GM18907 (cell line): ENCODE results near the gene TRIM71.
"Not testable (repeated sequence)": the region's sequence is repeated elsewhere in the genome, so short reads cannot be mapped to it uniquely, and the experiment has no call there.

Experiments used
- ATAC-seq: cut with Tn5 transposase; IDR thresholded peaks from one replicate; pipeline ENCODE4 v1.9.1; 2021; ENCODE audit warnings: mild to moderate bottlenecking, moderate library complexity; ENCODE audit not compliant: unreplicated experiment

Gene TRIM71

GRCh38 chr3:32817558-32818228 lies at the start of gene TRIM71:
Gene TRIM71 (plus strand): TSS chr3:32817997. CDS start chr3:32818081, 84 bp downstream.
- ATAC-seq, result no peak

- no peak for ATAC-seq
Measured at GRCh38 chr3:32778389-32778788, 39.4 kb upstream of the TRIM71 start.

GRCh38 chr3:32780071-32780734 lies 37.6 kb upstream of the TRIM71 start:
- no peak for ATAC-seq

- ATAC-seq, result peak; percentile 44
Measured at GRCh38 chr3:32780735-32781210, 37.0 kb upstream of the TRIM71 start.

GRCh38 chr3:32781211-32781968 lies 36.4 kb upstream of the TRIM71 start:
- peak; percentile 95 for ATAC-seq

- ATAC-seq, result not testable (repeated sequence)
Measured at GRCh38 chr3:32781969-32782270, 35.9 kb upstream of the TRIM71 start.

- no peak for ATAC-seq
Measured at GRCh38 chr3:32782407-32782806, 35.4 kb upstream of the TRIM71 start.

- ATAC-seq, result no peak
Measured at GRCh38 chr3:32791833-32792232, 26.0 kb upstream of the TRIM71 start.

- ATAC-seq, result no peak
Measured at GRCh38 chr3:32794487-32795308, 23.1 kb upstream of the TRIM71 start.

GRCh38 chr3:32796384-32796950 lies 21.3 kb upstream of the TRIM71 start:
- ATAC-seq, result not testable (repeated sequence)

GRCh38 chr3:32797776-32798175 lies 20.0 kb upstream of the TRIM71 start:
- no peak for ATAC-seq

GRCh38 chr3:32801440-32801839 lies 16.4 kb upstream of the TRIM71 start:
- ATAC-seq, result not testable (repeated sequence)

- ATAC-seq, result peak; percentile 79
Measured at GRCh38 chr3:32813180-32813579, 4.6 kb upstream of the TRIM71 start.

- ATAC-seq, result no peak
Measured at GRCh38 chr3:32814361-32814760, 3.4 kb upstream of the TRIM71 start.

GRCh38 chr3:32815841-32816438 lies 1.9 kb upstream of the TRIM71 start:
- ATAC-seq, result no peak

- ATAC-seq, result no peak
Measured at GRCh38 chr3:32816439-32817256, 1.1 kb upstream of the TRIM71 start.

GRCh38 chr3:32817257-32817557 lies 590 bp upstream of the TRIM71 start:
- no peak for ATAC-seq

- no peak for ATAC-seq
Measured at GRCh38 chr3:32818229-32818969, 602 bp downstream of the TRIM71 start.

- no peak for ATAC-seq
Measured at GRCh38 chr3:32818970-32819511, 1.2 kb downstream of the TRIM71 start.
